Measurements from ENCODE around the gene OMP.

GRCh38 chr11:77113382-77114088 is 10.9 kb downstream of the OMP start:
- TF ChIP-seq ZNF670 (tag by site-specific recombination; IDR thresholded peaks at IDR 0.05; ENCODE audit: low read depth) (no peak), ZNF639 (tag by site-specific recombination; IDR thresholded peaks at IDR 0.05) (no peak), CTCF (tag by site-specific recombination; IDR thresholded peaks at IDR 0.05) (no peak), ZNF555 (tag by site-specific recombination; conservative IDR thresholded peaks at IDR 0.05) (no peak), ZNF398 (tag by site-specific recombination; IDR thresholded peaks at IDR 0.05) (no peak), ZNF132 (tag by site-specific recombination; IDR thresholded peaks at IDR 0.05; ENCODE audit: borderline replicate concordance) (no peak), ZNF776 (tag by site-specific recombination; IDR thresholded peaks at IDR 0.05; ENCODE audit: borderline replicate concordance) (no peak), ZNF521 (tag by site-specific recombination; IDR thresholded peaks at IDR 0.05) (no peak), ZNF664 (tag by site-specific recombination; IDR thresholded peaks at IDR 0.05) (no peak), OVOL3 (tag by site-specific recombination; IDR thresholded peaks at IDR 0.05) (no peak)
